Loucy (cell line): Measurements from ENCODE around the gene SKI.

Source experiments
- H2AFZ ChIP-seq: fragments of 200-600 bp; sonication (generic); 2 replicates; pipeline ENCODE4 v1.6.0; 2016; ENCODE audit warnings: antibody characterized with exemption, mild to moderate bottlenecking, low read length, moderate library complexity
- H3F3A ChIP-seq: fragments of 200-600 bp; 2 replicates; pipeline ENCODE4 v1.6.0; 2016; ENCODE audit warnings: antibody characterized with exemption, low read depth, mild to moderate bottlenecking
- H3K27me3 ChIP-seq: fragments of 200-600 bp; sonication (generic); 2 replicates; pipeline ENCODE4 v1.6.1; 2014; ENCODE audit warnings: low read length, mild to moderate bottlenecking; ENCODE audit not compliant: insufficient read depth, poor library complexity, severe bottlenecking
- H3K36me3 ChIP-seq: fragments of 200-600 bp; sonication (generic); 2 replicates; pipeline ENCODE4 v1.6.1; 2016; ENCODE audit warnings: low read length; ENCODE audit not compliant: insufficient read depth
- H3K4me1 ChIP-seq: fragments of 200-600 bp; sonication (generic); 2 replicates; pipeline ENCODE4 v1.5.1; 2014; ENCODE audit warnings: low read length, mild to moderate bottlenecking; ENCODE audit not compliant: insufficient read depth, poor library complexity, severe bottlenecking
- H3K4me2 ChIP-seq: fragments of 200-600 bp; sonication (generic); 2 replicates; pipeline ENCODE4 v1.6.0; 2014; ENCODE audit warnings: antibody characterized with exemption, low read length, low read depth, mild to moderate bottlenecking; ENCODE audit not compliant: poor library complexity, severe bottlenecking
- H3K4me3 ChIP-seq: fragments of 200-600 bp; sonication (generic); 2 replicates; pipeline ENCODE4 v1.5.1; 2014; ENCODE audit warnings: low read length, mild to moderate bottlenecking, mixed read lengths; ENCODE audit not compliant: poor library complexity, severe bottlenecking
- H3K79me2 ChIP-seq: fragments of 200-600 bp; sonication (generic); 2 replicates; pipeline ENCODE4 v1.6.1; 2014; ENCODE audit warnings: low read length; ENCODE audit not compliant: insufficient read depth
- H3K9ac ChIP-seq: fragments of 200-600 bp; sonication (generic); 2 replicates; pipeline ENCODE4 v1.6.0; 2014; ENCODE audit warnings: mild to moderate bottlenecking, low read depth, low read length, moderate library complexity; ENCODE audit not compliant: poor library complexity, severe bottlenecking
- H3K9me2 ChIP-seq: fragments of 200-600 bp; sonication (generic); replicated peaks from 2 replicates; pipeline ENCODE4 v1.6.1; 2016; ENCODE audit warnings: low read depth, low read length, mixed read lengths
- H3K9me3 ChIP-seq: fragments of 200-600 bp; sonication (generic); 2 replicates; pipeline ENCODE4 v1.6.1; 2014; ENCODE audit warnings: mild to moderate bottlenecking, antibody characterized with exemption, low read length, low read depth; ENCODE audit not compliant: insufficient read depth
- H4K20me1 ChIP-seq: fragments of 200-600 bp; sonication (generic); 2 replicates; pipeline ENCODE4 v1.6.0; 2014; ENCODE audit warnings: antibody characterized with exemption, low read length, mild to moderate bottlenecking; ENCODE audit not compliant: insufficient read depth, poor library complexity, severe bottlenecking
- EZH2phosphoT487 ChIP-seq: fragments of 200-600 bp; IDR thresholded peaks from 2 replicates; pipeline ENCODE4 v1.6.1; 2018; ENCODE audit warnings: antibody characterized with exemption, mild to moderate bottlenecking, moderate library complexity, borderline replicate concordance
- TF ChIP-seq, protein P1 (sequence below): fragments of 200-600 bp; sonication (generic); conservative IDR thresholded peaks from 2 replicates; pipeline ENCODE4 v1.5.1; 2014; ENCODE audit warnings: mild to moderate bottlenecking, antibody characterized with exemption, low read length

SKI gene

DNA sequence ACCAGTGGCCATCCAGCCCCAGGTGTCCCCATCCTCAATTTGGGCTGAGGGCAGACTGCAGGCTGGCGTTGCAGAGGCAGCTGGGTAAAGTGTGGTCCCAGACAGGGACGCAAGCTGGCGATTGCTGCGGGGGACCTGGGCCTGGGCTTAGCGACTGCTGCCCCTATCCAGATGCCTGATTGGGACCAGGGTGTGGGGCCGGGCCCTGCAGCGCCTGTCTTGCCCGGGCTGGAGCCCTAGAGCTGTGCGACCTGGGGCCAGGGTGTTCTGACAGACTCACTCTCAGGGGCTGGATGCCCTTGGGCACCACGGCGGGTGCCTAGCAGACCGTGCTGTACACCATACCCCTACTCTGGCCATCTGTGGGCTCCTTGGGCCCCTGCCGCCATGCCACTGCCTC, 17.3 kb upstream of the SKI start:
- Histone ChIP-seq H2AFZ (no peak overlapping the region), H3K9me3 (no peaks in the 10 kb centered on the region), H4K20me1 (no peaks in the 10 kb centered on the region), H3K9me2 (no peaks in the 10 kb centered on the region), H3K79me2 (no peaks in the 10 kb centered on the region), H3K9ac (no peak overlapping the region), H3K4me3 (no peak overlapping the region), H3K4me2 (no peak overlapping the region), H3K27me3 (no peaks in the 10 kb centered on the region), H3F3A (no peaks in the 10 kb centered on the region), H3K4me1 (no peaks in the 10 kb centered on the region), H3K36me3 (no peaks in the 10 kb centered on the region)
- TF ChIP-seq, protein P1, sequence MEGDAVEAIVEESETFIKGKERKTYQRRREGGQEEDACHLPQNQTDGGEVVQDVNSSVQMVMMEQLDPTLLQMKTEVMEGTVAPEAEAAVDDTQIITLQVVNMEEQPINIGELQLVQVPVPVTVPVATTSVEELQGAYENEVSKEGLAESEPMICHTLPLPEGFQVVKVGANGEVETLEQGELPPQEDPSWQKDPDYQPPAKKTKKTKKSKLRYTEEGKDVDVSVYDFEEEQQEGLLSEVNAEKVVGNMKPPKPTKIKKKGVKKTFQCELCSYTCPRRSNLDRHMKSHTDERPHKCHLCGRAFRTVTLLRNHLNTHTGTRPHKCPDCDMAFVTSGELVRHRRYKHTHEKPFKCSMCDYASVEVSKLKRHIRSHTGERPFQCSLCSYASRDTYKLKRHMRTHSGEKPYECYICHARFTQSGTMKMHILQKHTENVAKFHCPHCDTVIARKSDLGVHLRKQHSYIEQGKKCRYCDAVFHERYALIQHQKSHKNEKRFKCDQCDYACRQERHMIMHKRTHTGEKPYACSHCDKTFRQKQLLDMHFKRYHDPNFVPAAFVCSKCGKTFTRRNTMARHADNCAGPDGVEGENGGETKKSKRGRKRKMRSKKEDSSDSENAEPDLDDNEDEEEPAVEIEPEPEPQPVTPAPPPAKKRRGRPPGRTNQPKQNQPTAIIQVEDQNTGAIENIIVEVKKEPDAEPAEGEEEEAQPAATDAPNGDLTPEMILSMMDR: no peak
- no peak for TF ChIP-seq EZH2phosphoT487

DNA sequence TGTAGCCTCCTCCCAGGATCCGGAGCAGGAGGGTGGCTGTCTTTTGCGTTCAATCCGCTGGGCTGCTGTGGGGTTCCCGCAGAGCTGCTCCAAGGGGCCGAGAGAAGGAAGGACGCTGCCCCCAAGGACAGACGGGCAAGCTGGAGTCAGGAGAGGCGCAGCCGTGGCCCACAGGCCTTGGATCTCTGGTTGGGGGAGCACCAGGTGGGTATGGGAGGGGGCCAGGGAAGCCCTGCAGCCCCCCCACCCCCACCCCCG, 15.9 kb upstream of the SKI start:
- Histone ChIP-seq H3F3A (no peaks in the 10 kb centered on the region), H2AFZ (no peak overlapping the region), H3K9me3 (no peaks in the 10 kb centered on the region), H3K36me3 (no peaks in the 10 kb centered on the region), H3K27me3 (no peaks in the 10 kb centered on the region), H4K20me1 (no peaks in the 10 kb centered on the region), H3K9ac (no peak overlapping the region), H3K79me2 (no peaks in the 10 kb centered on the region), H3K4me2 (no peak overlapping the region), H3K4me1 (no peaks in the 10 kb centered on the region), H3K4me3 (no peak overlapping the region), H3K9me2 (no peaks in the 10 kb centered on the region)
- TF ChIP-seq, protein P1: no peak
- no peak for TF ChIP-seq EZH2phosphoT487

DNA sequence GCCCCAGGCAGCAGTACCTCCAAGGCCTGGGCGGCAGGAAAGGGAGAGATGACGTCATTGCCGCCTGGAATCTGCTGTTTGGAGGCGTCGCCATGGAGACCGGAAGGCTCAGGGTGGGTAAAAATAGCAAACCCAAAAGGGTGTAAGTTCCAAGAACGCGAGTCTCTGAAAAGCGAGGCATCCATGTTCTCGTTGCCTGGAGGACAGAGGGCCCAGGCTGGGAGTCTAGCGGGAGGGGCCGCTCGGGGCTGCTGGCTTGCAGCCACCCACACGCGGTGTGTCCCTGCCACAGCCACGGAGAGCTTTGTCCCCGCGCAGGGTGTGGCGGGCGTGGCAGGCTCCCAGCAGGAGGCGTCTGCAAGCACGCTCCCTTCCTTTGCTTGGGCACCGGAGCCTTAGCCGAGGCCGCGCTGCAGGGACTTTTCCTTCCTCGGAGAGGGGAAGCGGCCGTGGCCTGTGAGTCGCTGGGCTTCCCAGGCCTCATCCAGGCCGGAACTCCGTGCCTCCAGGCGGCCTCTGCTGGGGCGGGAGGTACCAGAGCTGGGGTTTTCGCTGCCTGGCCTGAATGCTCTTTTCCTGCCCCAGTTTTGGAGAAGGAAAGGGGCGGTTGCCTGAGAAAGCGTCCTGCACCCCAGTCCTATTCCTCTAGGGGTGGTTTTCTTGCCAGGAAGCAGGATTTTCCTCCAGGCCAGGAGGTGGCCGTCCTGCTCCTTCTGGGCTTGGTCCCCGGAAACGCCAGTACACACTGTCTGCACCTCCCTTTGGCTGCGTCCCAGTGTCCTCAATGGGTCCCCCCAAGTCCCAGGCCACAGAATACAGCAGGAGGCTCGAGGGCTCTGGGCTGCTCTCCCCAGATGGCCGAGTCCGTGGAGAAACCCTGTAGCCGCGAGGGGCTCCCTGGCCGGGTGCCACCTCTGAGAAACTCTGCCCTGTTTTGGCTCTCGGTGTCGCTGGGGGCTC, 15.3 kb upstream of the SKI start:
- no peaks in the 10 kb centered on the region for H3K4me1 ChIP-seq
- H3K4me3 ChIP-seq: no peak overlapping the region
- H3K9me2 ChIP-seq: no peaks in the 10 kb centered on the region
- H2AFZ ChIP-seq: no peak overlapping the region
- H3K4me2 ChIP-seq: no peak overlapping the region
- no peaks in the 10 kb centered on the region for H3F3A ChIP-seq
- H3K79me2 ChIP-seq: no peaks in the 10 kb centered on the region
- TF ChIP-seq, protein P1: no peak
- no peak overlapping the region for H3K9ac ChIP-seq
- H4K20me1 ChIP-seq: no peaks in the 10 kb centered on the region
- H3K36me3 ChIP-seq: no peaks in the 10 kb centered on the region
- no peaks in the 10 kb centered on the region for H3K9me3 ChIP-seq
- H3K27me3 ChIP-seq: no peaks in the 10 kb centered on the region
